HG02970 (cell line): ENCODE measurements around the gene NBPF9.
"Not testable (repeated sequence)": the region's sequence is repeated elsewhere in the genome, so short reads cannot be mapped to it uniquely, and the experiment has no call there.

Experiments used
- ATAC-seq: cut with Tn5 transposase; IDR thresholded peaks from one replicate; pipeline ENCODE4 v1.9.1; 2021; ENCODE audit warnings: mild to moderate bottlenecking, moderate library complexity, moderate number of reproducible peaks; ENCODE audit not compliant: unreplicated experiment, low FRiP score

The NBPF9 gene, protein sequence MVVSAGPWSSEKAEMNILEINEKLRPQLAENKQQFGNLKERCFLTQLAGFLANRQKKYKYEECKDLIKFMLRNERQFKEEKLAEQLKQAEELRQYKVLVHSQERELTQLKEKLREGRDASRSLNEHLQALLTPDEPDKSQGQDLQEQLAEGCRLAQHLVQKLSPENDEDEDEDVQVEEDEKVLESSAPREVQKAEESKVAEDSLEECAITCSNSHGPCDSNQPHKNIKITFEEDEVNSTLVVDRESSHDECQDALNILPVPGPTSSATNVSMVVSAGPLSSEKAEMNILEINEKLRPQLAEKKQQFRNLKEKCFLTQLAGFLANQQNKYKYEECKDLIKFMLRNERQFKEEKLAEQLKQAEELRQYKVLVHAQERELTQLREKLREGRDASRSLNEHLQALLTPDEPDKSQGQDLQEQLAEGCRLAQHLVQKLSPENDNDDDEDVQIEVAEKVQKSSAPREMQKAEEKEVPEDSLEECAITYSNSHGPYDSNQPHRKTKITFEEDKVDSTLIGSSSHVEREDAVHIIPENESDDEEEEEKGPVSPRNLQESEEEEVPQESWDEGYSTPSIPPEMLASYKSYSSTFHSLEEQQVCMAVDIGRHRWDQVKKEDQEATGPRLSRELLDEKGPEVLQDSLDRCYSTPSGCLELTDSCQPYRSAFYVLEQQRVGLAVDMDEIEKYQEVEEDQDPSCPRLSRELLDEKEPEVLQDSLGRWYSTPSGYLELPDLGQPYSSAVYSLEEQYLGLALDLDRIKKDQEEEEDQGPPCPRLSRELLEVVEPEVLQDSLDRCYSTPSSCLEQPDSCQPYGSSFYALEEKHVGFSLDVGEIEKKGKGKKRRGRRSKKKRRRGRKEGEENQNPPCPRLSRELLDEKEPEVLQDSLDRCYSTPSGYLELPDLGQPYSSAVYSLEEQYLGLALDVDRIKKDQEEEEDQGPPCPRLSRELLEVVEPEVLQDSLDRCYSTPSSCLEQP (N-terminal part only)

DNA sequence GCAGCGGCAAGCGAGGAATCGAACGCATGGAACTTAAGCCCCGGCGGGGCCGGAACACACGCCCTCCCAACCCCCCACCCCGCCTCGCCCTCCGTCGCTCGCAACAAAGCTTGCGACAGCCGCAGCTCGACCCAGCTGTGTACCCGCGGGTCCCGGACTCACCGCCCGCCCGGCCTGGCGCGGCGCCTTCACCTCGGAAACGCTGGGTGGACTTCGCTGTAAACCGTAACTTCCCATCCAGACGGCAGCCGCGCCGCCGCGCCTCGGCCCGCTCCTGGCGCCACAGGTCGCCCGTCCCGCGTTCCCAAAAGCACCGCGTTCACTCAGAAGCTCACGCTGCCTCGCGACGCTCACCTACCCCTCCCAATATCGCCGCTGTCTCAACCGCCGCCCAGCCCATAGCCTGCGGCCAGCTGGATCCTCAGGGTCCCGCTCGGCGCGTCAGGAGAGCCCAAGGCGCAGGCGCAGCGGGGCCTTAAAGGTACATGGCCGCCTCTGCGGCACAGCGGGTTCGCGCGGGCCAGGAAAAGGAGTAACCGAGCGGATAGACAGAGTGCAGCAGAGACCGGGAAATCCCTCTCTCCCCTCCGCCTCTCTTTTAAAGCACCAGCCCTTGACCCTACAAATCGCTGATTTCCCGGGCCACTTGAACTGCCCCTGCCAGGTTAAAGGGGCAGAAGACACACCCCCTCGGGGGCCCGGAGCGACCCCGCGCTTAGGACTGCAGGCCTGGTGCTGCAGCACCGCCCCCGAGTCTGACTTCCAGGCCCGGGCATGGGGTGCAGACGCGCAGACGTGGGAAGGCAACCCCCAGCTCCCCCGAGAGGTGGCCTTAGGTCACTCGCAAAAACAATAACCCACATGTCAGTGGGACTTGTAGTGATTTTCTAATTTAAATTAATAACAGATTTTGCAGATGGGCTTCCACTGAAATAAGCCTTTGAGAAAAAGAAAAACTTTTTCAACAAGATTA, at the start of gene NBPF9:
Gene NBPF9 (minus strand): TSS at position 443 of the 973 bp plus-strand sequence. CDS start 21,412 bp downstream, outside the sequence.
- peak; percentile 87 for ATAC-seq

DNA sequence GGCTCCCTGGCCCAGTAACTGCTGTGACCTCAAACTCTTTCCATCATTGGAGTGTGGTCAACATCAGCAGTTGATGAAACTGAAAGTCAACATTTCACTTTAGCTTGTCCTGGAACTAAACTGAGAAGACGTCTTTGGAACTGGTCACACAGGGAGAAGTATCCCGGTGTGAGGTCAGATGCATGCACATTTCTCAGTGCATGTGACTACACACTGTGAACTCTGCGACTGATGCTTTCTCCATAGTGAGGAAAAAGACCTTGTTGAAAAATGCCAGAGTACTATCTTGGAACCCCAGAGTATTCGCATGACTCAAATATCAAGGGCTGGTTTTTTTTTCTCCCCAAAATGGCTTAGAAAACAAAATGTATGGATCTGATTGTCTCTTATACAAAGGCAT, 46.6 kb upstream of the NBPF9 start:
- not testable (repeated sequence) for ATAC-seq

DNA sequence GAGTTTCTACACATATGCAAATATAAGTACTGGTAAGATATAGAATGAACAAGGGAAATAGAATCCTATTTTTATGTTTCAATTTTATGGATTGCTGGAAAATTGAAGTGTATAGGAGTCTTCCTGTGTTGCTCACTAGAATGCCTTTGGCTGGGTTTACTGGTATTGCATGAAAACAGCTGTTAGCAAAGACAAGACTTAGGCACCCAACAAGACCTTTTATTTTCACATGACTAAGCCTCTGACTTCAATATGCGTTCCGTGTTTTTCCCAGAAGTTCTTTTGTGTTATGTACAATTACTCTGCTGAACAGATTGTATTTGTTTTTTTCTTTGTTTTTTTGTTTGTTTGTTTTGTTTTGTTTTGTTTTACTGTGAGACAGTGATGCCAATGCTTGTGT, 34.2 kb upstream of the NBPF9 start:
- ATAC-seq = not testable (repeated sequence)

DNA sequence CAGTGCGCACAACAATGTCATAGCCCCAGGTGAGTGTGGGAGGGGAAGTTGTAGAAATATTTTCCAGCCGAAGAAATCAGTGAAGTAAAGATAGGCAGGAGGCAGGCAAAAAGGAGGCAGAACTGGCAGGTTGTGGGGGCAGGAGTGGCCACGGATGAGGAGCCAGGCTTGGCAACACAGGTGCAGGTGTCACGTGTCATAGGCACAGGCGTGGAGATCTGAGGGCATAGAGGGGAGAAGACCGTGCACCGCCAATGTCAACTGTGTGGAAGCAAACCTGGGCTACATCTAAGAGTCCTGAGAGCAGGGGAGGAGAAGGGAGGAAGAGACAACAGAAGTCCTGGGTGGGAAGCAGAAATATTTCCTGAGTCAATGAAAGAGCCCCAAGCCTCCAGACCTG, 27.6 kb upstream of the NBPF9 start:
- not testable (repeated sequence) for ATAC-seq

DNA sequence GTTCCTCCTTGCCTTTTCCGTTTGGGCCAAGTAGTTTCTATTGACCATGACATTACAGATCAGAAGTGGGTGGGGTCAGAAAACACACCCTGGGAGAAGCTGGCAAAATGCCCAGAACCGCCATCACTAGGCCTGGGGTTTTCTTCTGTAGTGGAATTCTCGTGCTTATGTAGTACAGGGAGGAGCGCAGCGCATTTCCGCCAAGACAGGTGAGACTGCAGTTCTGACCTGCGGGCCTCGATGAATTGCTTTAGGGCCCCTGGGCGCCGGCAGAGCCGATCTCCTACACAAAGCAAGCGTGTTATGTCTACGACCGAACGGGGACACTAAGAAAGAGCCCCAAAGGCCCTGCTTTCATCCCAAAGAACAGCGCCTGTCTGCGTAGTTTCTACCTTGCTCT, 25.9 kb upstream of the NBPF9 start:
- not testable (repeated sequence) for ATAC-seq

DNA sequence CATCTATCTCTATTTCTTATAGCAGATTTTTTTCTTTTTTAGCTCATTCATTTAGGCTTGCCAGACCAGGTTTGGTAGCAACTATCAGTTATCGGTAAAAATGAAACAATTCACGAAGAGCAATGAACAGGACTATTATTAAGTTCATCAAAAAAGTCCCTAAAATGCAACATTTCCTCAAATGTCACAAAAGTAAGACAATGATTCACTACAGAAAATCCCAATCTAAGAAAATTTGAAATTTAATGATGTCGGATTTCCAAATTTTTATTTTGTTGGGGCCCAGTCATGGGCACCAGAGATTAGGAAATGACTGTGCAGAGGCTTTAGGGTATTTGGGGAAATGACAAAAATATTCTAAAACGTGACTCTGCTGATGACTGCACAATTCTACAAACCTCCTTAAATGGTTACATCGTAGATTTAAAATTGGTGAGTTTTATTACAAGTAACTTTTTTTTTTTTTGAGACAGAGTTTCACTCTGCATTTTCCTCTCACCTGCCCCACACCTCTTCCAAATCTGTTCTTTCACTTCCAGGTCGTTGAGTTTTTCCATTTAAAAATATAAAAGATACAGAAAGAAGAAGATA, 23.3 kb upstream of the NBPF9 start:
- ATAC-seq = not testable (repeated sequence)

DNA sequence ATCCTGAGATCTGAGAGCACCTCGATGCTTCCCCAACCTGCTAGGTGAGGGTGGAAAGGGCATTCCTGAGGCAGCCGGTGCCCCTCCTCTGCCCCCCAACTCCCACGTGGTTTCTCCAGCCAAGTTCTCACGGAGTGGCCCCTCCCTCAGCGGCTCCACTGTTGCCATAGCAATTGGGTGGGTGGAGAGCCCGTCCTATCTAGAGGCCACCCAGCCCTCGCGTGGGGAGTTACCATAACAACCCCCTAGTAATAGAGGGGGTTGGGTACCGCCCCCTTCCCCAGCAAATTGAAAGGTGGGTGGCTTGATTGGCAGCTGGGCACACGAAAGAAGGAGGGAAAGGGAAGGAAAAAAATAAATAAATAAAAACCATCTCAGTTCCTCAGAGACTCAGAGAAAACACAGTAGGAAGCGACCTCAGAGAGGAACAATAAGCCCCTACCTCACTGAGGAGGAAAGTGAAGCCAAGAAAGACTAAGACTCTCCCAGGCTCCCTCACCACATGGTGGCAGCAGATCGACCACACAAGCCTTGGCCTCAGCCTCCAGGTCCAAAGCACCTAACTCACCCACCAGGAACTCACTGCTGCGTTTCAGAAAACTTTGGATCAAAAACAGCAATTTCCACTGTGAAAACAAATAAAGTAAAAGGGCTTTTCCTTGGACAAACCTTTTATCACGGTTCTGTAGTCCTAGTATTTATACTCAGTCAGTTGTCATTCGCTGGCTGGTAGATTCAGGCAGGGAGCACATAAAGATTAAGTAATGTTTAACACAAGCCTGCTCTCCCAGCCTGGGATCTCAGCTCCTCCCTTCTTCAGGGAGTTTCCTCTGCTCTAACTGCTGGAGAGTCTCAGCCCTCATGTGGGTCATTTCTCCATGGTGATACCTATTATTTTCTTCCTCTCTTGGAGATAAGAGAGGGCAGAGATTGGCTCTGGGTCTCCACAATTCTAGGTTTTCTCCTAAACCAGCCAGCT, 20.9 kb upstream of the NBPF9 start:
- not testable (repeated sequence) for ATAC-seq

DNA sequence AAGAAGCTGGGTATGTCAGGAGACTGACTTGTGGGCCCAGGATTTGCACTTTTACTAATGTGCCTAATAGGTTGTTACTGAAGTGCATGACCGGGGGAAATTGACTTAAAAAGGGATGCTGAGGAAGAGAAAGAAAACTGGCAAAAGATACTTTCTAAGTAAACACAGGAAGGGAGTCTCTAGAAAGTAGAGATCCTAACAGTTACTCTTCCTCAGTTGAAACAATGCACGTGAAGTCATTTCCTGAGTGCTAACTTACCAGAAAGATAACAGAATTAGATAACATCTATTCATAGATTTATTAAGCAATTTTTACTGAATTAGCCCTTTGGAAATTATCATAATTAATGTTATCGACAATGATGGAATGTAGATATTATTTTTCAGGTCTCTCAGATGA, 9.5 kb upstream of the NBPF9 start:
- not testable (repeated sequence) for ATAC-seq

DNA sequence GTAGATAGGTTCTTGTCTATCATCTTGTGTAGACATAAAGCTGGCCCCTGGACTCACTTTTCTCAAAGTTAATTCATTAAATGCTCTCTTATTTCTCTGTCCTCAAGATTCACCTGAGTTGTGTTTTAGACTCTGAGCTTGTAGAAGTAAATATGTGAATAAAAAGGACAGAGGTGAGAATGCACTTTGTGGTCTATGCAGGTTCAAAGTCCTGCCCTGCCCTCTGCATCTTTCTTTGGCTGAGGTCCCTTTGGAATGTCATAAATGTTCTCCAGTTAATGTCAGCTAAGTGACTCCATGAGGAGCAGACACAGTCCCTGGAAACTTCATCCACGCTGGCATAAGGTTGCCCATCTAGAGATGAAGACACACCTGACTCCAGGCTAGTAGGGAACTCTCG, 7.0 kb upstream of the NBPF9 start:
- ATAC-seq = not testable (repeated sequence)

DNA sequence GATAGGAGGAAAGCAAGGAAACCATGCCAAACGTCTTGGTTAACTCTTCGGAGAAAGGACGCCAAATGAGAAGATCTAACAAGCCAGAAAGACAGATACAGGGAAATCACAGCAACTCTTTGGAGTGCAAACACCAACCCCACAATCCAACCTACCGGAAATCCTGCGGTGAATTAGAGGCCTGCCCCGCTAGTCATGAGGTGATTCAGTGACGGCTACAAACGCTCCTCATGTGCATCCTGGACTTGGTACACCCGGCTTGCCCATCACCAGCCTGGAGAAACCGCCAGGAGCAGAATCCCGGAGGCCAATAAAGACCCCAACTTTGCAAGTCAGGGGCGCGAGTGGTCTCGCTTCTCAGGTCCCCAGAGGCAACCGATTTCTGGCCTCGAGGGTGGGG, 777 bp downstream of the NBPF9 start:
- not testable (repeated sequence) for ATAC-seq

DNA sequence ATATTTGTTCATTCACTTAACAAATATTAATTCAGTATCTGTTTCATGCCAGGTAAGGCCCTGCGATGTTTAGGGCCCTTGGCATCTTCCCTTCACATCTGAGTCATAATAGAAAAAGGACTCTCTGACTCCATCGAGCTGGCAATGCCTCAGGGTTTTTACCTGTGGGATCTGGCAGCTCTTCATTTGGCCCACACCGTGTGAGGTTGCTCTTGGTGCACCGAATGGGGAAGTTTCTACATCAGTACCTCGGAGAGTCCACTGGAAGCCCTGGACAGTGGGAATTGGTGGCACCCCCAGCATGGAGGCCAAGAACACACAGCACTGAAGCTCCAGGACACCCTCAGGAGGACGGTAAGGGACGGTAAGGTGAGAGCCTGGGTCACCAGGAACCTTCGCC, 5.1 kb downstream of the NBPF9 start:
- ATAC-seq = not testable (repeated sequence)

DNA sequence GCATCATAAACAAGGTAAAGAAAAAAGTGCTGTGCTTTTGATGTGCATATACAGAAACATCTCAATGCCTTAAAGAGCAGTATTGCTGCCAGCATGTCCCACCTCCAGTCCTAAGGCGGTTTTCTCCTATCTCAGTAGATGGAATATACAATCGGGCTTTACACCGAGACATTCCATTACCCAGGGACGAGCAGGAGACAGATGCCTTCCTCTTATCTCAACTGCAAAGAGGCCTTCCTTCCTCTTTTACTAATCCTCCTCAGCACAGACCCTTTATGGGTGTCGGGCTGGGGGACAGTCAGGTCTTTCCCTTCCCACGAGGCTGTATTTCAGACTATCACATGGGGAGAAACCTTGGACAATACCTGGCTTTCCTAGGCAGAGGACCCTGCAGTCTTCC, 10.2 kb downstream of the NBPF9 start:
- ATAC-seq = not testable (repeated sequence)

DNA sequence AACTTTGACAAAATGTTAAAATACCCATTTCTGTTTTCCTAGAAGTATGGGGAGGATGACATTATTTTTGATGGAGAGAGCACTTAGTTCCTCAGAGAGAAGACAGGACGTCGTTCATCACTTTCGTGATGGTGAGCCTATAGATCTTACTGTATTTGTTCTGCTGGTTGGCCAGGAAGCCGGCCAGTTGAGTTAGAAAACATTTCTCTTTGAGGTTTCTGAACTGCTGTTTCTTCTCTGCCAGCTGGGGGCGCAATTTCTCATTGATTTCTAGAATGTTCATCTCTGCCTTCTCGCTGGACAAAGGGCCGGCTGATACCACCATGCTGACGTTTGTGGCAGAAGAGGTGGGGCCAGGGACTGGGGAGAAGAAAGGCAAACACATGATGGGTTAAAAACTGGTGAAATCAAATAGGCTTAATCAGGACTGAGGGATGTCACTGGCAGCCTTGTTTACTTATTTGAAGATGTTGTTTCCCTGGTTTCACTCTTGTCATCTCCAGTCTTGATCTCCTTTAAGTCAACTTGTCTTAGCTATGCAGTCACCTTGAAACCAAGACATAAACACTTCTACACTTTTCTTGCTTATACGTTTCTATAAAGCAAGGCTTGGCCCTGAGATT, 27.7 kb downstream of the NBPF9 start:
- ATAC-seq = not testable (repeated sequence)

DNA sequence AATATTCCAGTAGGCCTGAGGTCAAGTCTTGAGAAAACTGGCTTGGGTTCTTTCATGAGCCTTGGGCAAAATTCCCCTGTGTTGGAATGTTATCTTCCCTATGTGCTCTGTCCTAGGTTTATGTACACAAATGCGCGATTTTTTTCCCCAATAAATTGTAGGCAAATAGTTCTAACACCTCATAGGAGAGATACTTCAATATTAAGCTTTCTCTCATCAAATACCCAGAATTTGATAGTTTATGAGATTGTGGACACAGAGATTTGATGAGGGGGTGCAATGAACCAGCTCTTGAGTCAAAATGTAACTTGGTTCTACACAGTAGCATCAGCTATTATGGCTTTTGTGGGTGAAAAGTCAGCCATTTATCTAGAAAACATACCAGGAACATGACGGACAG, 38.7 kb downstream of the NBPF9 start:
- ATAC-seq = not testable (repeated sequence)

DNA sequence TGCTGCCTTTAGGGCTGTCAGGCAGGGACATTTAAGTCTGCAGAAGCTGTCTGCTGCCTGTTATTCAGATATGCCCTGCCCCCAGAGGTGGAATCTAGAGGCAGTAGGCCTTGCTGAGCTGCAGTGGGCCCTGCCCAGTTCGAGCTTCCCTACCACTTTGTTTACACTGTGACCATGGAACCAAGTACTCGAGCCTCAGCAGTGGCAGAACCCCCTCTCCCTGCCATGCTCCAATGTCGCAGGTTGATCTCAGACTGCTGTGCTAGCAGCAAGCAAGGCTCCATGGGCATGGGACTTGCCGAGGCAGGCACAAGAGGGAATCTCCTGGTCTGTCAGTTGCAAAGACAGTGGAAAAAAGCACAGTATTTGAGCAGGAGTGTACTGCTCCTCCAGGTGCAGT, 60.3 kb downstream of the NBPF9 start:
- ATAC-seq = not testable (repeated sequence)

DNA sequence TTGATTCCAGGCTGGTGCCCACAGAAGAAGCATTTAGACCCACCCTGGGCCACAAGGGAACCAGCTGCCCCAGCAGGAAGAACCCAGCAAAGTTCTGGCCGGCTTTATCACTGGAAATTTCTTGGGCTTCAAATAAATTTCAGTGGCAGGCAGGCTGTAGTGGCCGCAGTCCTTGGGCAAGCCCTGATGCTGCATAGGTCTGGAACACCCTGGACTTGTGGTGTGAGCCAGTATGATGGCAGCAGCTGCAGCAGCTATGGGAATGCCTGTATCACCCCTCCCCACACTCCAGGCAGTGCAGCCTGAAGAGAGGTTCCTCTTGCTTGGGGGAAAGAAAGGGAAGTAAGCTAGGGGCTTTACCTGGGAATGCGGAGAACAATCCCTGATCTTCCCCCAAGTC, 69.4 kb downstream of the NBPF9 start:
- not testable (repeated sequence) for ATAC-seq

DNA sequence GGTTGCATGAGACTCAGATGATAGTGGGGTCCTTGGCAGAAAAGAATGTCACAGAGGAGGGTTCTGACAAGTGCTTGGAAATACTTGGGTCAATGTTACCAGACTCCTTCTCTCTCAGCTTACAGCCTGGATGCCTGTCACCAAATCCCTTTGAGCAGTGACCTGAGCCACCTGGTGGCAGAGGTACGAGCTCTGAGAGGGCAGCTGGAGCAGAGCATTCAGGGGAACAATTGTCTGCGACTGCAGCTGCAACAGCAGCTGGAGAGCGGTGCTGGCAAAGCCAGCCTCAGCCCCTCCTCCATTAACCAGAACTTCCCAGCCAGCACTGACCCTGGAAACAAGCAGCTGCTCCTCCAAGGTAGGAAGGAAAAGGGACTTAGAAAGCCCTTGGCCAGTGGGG, 79.0 kb downstream of the NBPF9 start:
- ATAC-seq = not testable (repeated sequence)

DNA sequence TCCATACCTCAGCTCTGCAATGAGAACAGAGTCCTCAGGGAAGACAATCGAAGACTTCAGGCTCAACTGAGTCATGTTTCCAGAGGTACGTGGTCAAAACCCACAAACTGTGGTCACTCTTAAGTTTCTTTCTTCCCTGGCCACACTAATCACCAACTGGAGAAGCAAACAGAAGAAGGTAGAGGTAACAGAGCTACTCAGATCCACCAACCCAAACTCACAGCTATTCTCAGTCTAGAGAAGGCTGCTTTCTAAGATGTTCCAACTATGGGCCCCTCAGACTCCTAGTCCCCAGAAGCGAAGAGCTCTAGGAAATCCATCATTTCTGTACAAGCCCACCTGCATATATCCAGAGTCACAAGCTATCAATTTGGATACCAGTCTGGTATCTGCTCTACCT, 84.8 kb downstream of the NBPF9 start:
- not testable (repeated sequence) for ATAC-seq
